ENCODE results near the gene ZFAND3.

DNA sequence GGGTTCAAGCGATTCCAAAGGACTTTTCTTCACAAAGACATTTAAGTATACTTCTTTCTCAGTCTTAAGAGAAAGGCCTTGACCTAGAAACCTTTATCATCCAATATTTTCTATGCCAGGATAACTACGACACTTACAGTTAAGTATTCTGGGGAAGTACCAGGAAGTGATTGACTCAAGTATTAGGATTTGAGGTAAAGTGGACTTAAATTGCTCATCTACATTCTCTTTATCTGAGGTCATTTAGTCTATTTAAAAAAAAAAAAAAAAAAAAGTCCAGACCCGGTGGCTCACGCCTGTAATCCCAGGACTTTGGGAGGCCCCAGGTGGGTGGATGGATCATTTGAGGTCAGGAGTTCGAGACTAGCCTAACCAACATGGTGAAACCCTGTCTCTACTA is 114.7 kb downstream of the ZFAND3 start:
- TF ChIP-seq, protein P1, sequence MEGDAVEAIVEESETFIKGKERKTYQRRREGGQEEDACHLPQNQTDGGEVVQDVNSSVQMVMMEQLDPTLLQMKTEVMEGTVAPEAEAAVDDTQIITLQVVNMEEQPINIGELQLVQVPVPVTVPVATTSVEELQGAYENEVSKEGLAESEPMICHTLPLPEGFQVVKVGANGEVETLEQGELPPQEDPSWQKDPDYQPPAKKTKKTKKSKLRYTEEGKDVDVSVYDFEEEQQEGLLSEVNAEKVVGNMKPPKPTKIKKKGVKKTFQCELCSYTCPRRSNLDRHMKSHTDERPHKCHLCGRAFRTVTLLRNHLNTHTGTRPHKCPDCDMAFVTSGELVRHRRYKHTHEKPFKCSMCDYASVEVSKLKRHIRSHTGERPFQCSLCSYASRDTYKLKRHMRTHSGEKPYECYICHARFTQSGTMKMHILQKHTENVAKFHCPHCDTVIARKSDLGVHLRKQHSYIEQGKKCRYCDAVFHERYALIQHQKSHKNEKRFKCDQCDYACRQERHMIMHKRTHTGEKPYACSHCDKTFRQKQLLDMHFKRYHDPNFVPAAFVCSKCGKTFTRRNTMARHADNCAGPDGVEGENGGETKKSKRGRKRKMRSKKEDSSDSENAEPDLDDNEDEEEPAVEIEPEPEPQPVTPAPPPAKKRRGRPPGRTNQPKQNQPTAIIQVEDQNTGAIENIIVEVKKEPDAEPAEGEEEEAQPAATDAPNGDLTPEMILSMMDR (IDR thresholded peaks at IDR 0.05 in 8 of 11, conservative IDR thresholded peaks at IDR 0.05 in 3 of 11), result no peak
- no peak for TF ChIP-seq POLR2A (IDR thresholded peaks at IDR 0.05)

All from spleen (tissue), 7 donors.